GM11168 (cell line): ENCODE measurements around the gene FAM13C.

Experiments used
- in situ Hi-C: fragments of 300-500 bp; cut with MboI; formaldehyde crosslinking; loops from one replicate; pipeline ENCODE4 v1.12.0; 2022; ENCODE audit warnings: low sequenced_read_pairs; ENCODE audit not compliant: unreplicated experiment

The FAM13C gene

DNA sequence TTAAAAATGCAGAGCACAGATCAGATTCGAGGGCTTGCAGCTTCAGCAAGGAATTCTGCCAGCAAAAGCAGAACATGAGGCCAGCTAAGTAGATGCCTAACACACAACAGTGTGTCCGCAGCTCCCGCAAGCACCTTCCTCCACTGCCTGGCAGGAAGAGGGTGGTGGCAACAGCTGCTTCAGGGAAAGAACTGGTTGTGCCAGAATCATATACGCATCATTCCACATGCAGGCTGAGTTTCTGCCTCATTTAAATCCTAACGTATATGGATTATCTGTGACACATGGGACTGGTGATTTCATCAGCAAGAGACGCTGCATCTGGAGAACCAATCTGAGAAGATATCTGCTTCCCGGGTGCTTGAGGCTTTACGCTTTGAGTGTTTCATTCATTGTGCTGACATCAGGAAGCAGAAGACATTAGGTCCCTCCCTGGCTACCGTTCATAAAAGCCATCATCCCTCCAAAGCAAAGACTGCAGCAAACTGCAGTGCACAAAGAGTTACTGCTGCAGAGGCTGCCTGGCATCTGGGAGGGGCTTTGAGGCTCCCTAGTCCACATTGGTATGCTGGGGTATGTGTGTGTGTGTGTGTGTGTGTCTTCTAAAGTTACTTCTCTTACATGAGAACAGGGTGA, 78.8 kb downstream of the FAM13C start:
- in situ Hi-C loops = no loop called here

GRCh38 chr10:59281861-59282260, 80.5 kb downstream of the FAM13C start:
- in situ Hi-C loops = no loop called here

DNA sequence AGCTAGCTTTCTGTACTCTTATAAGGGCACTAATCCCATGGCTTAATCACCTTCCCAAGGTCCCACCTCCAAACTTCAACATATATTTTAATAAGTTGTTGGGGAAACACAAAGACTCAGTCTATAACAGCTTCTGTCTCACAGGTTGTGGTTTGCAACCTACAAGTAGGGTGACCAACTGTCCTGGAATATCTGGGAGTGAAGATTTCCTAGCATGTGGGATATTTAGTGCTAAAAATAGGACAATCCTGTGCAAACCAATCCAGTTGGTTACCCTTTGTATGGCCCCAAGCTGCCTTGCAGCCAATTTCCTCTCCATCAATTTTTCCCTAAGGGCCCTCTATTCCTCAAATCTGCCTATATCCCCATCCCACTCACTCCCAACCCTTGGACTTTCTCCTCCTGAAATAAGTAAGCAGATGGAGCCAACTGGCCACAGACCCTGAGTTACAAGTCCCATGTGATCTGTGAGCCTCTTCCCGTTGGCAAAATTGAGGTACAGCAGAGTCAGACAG, 82.3 kb downstream of the FAM13C start:
- in situ Hi-C loops = no loop called here

DNA sequence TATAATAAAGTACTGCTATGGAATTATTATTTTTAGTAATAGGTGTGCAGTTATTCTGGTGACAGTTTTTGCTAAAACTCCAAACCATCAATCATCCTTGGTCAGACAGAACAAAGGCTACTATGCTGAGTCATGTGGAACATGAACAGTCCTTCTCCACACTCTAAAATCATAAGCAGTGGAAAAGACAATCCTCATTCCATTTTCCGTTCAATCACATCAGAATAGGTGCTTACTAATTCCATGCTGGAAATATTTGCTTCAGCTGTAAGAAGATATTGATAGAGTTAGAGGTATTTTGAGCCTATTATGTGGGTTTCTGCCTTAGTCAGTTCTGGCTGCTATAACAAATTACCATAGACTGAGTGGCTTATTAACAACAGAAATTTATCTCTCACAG, 82.9 kb downstream of the FAM13C start:
- in situ Hi-C loops = no loop called here

DNA sequence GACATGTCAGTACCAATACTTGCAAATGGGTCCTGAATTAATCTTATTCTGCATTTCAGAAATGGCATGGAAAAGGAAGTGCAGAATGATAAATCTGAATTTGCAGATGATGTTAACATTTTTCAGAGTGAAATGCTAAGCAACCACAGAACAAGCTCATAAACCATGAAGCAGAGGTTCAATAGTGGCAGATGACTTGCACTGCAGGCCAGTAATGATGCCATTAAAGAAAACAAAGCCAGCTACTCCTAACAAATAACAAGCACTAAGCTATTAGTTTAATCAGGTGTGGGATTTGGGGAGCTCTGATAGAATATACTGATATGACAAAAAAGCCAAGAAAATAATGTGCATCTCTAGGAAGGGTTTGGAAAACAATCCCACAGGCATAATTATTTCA, 85.4 kb downstream of the FAM13C start:
- in situ Hi-C loops = no loop called here

DNA sequence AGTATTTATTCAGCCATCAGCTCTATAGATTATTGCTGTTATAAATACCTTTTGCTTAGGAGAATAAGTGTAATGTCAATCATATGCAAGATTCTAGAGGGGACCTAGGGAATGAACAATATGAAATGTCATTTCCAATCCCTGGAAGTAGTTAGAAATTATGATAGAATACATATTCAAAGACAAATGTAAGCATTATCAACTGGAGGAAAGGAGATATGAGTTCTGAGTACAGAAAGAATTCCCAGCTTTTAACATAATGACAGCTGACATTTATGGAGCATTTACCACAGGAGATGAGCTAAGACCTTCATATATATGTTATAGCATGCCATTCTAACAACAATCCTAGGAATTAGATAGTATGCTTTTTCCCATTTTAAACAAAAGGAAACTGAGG, 86.2 kb downstream of the FAM13C start:
- in situ Hi-C loops = no loop called here

DNA sequence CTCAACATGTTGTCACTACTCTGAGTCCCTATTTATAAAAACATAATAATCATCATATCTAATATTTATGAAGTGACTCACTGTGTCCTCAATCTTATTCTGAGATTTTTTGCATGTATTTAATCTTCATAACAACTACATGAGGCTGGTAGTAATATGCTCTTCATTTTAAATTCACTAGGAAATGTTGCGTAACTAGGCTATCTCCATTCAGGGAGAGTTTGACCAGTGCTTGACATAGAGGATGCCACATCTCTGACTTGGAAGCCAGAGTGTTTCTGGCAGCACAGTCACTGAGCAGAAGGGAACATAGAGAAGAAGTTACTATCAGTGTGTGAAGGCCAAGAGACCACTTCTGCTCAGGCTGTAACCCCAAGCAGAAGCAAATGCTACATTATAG, 88.9 kb downstream of the FAM13C start:
- in situ Hi-C loops = no loop called here

DNA sequence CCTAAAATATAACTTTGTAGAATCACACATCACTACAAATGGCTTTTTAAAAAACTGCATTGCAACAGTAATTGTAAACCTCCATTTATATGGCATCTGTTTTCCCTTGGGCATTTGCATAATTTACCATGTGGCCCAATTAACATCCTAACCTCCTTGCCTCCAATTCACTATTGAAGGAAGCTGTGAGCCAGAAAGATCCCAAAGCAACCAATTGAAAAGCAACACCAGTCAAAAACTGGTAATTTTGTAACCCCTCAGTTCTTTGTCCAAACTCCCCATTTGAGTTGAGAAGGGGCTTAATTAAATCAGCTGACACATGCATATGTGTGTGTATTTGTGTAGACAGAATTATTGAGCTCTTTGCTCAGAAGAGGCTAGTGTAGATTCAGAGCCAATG, 90.3 kb downstream of the FAM13C start:
- in situ Hi-C loops = no loop called here

GRCh38 chr10:59271160-59271559, 91.2 kb downstream of the FAM13C start:
- in situ Hi-C loops = no loop called here

DNA sequence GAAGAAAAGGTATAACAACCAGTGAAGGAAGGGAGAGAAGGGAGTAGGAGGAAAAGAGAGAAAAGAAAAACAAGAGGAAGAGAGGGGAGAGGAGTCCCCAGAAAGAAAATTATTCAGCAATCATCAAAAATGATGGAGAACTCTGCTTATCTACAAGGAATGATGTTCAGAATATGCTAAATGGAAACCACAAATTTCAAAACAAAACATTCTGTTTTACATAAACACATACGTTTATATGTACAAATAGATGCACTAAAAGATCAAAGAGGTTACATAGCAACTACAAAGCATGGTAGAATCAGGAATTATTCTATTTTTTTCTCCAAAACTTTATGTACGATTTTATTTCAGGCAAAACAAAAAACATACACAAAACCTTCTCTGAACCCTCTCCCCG, 91.9 kb downstream of the FAM13C start:
- in situ Hi-C loops = no loop called here

DNA sequence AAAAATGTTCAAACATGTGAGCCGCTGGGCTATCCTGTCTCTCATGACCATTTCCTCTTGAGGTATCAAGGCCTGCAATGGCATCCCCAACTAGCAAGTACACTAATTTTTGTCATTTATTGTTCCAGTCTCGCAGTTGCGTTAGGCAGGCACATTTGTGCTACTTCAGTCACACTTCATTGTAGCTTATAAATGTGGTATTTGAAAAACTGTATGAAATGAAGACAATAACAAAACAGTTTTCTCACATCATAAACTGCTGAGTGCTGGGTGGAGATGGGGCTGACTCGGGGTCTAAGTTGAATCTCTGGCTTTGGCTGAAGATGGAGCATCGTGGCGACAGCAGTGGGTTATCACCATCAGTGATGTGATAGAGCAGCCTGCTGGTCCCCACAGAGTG, 92.7 kb downstream of the FAM13C start:
- in situ Hi-C loops = no loop called here

DNA sequence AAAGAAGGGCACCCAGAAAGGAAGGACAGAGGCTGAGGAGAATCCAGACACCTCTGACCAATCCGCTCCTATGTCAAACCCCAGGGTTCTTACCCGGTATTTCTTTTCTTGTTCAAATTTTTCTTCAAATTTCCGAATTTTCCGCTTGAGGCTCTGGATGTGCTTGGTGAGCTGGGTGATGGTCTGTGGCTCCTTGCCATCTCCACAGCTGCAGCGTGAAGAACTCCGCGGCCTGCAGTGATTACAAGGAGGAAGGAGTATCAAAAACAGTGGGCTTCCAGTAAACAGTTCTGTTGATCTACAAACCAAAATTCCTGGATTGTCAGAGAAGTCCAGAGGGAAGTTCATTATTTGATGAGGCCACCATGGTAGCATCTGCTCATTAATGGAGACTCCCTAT, 93.9 kb downstream of the FAM13C start:
- in situ Hi-C loops = no loop called here

DNA sequence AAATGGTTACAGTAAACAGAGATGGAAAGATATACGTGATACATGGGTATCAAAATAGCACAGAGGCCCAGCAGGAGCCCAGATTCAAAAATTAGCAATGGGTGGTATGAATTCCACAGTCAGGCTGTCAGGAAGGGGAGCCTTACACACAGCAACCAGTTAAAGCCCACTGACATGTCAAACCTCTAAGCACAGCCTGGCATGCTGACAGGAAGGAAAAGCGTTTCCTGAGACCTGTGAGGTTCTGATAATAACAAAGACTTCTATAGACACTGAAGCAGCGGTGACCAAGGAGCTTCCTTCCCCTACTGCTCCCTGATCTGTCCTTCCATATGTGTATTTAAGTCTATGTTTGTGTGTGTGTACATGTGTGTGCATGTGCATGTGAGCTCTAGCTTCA, 96.0 kb downstream of the FAM13C start:
- in situ Hi-C loops = no loop called here

GRCh38 chr10:59265141-59265540, 97.2 kb downstream of the FAM13C start:
- in situ Hi-C loops = no loop called here

GRCh38 chr10:59258890-59259289, 103.5 kb downstream of the FAM13C start:
- in situ Hi-C loops = no loop called here

DNA sequence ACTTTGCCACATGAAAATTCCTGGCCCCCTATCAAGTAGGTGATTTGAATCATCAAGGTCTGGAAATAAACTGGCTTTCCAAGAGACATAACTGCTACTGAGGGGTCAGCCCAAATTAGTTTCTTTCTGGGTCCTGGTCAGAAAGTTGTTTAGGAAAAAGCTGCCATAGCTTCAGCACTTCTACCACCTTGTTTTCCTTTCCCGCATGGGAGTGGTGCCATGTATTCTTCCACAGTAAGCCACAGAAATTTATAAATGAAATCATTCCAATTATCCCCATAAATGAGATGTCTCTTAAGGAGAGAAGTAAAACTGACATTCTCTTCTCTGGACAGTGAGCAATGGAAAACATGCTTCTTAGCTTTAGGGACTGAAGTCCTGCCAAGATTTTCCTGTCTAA, 105.1 kb downstream of the FAM13C start:
- in situ Hi-C loops = no loop called here

- in situ Hi-C loops = no loop called here
Measured at GRCh38 chr10:59255463-59255862, 106.9 kb downstream of the FAM13C start.

- in situ Hi-C loops = no loop called here
Measured at GRCh38 chr10:59252491-59252890, 109.9 kb downstream of the FAM13C start.

DNA sequence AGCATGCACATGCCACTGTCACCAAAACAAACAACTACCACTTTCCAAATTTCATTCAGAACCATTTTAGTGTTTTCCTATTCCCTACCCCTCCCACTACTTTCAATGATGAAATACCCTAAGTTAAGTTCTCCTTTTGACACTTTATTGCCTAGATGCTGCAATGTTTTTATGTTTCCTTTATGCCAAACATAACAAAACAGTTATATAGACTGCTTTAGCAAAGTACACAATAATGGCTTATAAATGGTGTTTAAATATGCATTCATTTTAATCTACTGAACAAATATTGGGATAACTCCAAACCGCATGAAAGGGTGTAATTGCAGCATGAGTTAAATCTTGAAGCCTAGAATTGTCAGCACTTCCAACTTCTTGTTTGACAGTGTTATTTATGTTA, 116.7 kb downstream of the FAM13C start:
- in situ Hi-C loops = no loop called here

GRCh38 chr10:59244871-59245270, 117.5 kb downstream of the FAM13C start:
- in situ Hi-C loops = no loop called here

- in situ Hi-C loops = no loop called here
Measured at GRCh38 chr10:59243611-59244195, 118.6 kb downstream of the FAM13C start.

GRCh38 chr10:59242991-59243390, 119.4 kb downstream of the FAM13C start:
- in situ Hi-C loops = no loop called here
